ENCODE data around the gene FBXO42.
"Not testable (repeated sequence)": the region's sequence is repeated elsewhere in the genome, so short reads cannot be mapped to it uniquely, and the experiment has no call there.

FBXO42 gene

DNA sequence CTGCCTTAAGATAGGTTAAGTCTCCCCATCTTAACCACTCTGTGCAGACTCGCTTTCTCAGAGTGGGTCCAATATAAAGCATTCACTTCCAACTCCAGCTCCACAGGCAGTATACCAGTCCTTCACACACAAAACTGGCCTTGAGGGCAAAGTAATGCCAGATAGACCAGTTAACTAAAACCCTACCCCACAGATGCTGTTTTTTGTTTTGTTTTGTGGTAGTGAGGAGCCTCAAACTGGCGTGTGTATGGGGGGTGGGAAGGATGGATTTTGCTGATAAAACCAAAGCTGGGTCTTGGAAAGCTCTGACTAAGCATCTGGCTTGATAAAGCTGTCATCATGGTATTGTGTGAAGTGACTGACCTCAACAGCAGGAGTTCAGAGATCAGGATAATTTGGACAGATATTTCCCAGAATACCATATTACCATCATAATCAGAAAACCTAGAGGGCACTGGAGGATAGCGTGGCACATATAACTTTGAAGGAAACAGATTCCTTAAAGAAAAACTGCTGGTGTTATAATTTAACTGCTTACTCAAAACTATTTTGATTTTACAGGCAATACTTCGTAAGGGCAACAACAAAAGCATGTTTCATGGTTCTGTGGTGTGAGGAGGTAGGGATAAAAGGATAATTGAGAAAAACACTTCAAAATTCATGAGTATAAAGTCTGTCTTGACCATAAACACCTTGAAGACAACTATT is 85.7 kb downstream of the FBXO42 start:
- DNase-seq (ENCODE audit: low read depth), result no peak

DNA sequence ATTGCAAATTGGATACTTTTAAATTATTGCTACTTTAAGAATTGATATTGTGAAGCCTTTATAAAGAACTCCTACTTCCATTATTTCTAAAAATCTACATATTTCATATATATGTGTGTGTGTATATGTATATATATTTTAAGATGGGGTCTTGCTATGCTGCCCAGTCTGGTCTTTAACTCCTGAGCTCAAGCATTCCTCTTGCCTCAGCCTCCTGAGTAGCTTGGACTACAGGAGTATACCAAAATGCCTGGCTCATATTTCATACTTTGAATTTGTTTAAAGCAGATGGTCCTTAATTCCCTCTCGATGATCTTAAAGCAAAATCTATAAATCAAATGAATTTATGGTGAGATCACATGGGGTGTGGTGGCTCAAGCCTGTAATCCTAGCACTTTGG is 90.2 kb downstream of the FBXO42 start:
- DNase-seq (ENCODE audit: low read depth), result no peak

- no peak for DNase-seq (ENCODE audit: low read depth)
These were observed 91.5 kb downstream of the FBXO42 start for GRCh38 chr1:16260814-16261213.

DNA sequence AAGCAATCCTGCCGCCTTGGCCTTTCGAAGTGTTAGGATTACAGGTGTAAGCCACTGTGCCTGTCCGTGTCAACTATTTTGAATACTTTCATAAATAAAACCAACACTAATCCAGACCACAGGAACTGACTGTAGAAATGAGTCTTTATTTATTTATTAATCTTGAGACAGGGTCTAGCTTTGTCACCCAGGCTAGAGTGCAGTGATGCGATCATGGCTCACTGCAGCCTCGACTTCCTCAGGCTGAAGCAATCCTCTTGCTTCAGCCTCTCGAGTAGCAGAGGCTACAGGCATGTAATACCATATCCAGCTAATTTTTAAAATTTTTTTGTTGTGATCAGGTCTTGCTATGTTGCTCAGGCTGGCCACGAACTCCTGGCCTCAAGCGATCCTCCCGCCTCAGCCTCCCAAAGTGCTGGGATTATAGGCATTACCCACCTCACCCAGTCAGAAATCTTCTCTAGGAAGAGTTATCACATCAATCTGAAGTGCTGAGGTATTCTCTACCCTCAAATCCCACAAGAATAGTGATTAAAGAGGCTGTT is 93.6 kb downstream of the FBXO42 start:
- DNase-seq (ENCODE audit: low read depth), result no peak

- no peak for DNase-seq (ENCODE audit: low read depth)
These were observed 94.3 kb downstream of the FBXO42 start for GRCh38 chr1:16257968-16258367.

- not testable (repeated sequence) for DNase-seq (ENCODE audit: low read depth)
These were observed 94.7 kb downstream of the FBXO42 start for GRCh38 chr1:16257556-16257955.

- no peak for DNase-seq (ENCODE audit: low read depth)
These were observed 95.8 kb downstream of the FBXO42 start for GRCh38 chr1:16256478-16256877.

GRCh38 chr1:16254263-16254928 is 97.9 kb downstream of the FBXO42 start:
- no peak for DNase-seq (ENCODE audit: low read depth)

DNA sequence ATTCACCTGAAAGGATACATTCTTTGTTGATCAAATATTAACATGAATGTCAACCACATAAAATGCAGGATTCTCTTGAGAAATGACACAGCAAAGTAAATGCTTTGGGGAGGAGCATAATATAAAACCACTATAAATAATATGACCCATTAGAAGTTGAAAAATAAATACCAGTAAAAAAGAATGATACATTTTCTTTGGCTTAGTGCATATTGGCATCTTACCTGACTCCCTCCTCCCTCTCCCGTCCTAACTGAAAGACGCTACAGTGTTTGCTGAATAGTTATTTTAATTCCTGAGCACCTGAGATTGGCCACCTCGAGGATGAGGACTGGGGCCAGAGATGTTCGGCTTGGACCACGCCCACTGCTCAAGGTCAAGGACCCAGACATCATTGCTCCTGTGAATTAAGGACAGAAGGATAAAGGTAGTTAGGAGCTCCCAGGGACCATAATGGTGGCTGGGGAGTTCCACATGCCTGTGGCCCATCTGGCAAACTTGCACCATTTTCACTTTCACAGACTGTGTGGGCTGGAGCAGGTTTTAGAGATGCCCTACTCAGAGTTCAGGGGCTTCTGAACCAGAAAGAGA is 98.9 kb downstream of the FBXO42 start:
- DNase-seq (ENCODE audit: low read depth), result no peak

- no peak for DNase-seq (ENCODE audit: low read depth)
These were observed 99.4 kb downstream of the FBXO42 start for GRCh38 chr1:16252912-16253311.

DNA sequence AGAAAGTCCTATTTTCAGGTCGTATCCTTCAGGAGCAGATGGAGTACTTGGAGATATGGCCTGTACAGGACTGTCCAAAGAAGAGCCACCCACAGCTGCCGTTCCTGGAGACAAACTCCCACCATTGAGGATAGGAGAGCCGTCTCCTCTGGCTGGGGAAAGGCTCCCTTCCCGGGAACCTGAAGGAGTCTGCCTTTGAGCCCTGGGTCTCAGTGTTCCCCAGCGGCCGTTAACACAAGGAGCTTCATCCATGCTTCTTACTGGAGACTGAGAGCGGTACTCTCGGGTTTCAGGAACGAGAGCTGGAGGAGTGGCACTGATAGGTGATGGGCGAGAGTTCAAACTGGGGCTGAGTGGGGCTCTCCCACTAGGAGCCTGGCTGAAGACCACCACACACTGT is 100.9 kb downstream of the FBXO42 start:
- DNase-seq (ENCODE audit: low read depth), result no peak

DNA sequence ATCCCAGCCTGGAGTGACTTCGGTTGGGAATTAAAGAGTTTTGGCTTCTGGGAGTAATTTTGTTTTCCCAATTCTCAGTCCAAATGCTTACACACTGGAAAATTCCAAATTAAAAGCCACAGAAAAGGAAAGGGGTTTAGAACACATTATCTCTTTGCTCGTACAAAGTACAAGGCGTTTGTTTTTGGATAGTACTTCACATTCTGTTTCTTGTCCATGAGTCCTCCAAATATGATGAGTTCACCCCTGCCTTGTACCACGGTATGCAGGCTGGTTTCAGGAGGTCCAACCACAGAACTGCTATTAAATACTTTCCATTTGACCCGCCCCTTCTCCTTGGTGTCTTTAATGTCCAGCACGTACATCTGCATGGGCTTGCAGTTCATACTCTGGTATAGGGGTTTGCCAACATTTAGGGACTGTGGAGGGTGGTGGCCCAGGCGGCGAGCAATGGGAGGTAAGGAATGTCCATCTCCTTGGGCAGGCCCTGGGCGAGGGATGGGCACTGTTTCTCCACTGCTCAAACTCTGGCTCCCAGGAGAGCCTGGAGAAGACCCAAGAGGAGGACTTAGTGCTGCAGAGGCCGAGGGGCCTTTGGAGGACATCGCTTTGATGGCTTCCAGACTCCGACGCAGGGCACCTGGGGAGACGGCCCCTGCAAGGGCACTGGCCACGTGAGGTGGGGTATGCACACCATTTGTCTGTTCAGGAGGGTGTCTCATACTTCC is 101.6 kb downstream of the FBXO42 start:
- DNase-seq (ENCODE audit: low read depth), result peak; percentile 32

DNA sequence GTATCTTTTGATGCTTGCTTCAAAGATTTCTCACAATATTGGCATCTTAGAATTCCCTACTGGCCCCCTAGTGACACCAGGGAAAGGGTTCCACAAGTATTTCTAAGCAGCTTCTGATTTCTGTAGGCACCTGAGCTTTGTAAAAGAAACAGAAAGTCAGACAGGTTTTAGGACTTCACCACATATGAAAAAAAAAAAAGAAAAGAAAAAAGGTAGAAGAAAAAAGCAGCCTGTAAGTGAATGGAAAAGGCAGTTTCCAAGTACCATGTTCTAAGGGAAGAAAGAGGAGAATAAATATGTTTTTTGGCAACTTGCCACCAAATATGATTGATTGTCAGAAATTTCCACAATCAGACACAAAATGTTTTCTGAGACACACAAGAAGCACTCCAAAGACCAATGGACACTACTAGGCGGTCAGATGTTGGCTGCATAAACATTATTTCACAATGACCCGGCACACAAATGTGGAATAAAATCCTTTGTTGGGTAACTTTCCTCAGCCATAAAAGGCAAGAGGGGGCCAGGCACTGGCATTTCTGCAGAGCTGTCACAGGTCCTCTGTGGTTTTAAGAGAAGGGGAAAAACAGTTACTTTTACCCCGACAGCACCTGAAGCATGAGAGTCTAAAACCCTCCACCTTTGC is 102.6 kb downstream of the FBXO42 start:
- peak; percentile 92 for DNase-seq (ENCODE audit: low read depth)

- peak; percentile 46 for DNase-seq (ENCODE audit: low read depth)
These were observed 103.4 kb downstream of the FBXO42 start for GRCh38 chr1:16248603-16249516.

- DNase-seq (ENCODE audit: low read depth), result no peak
These were observed 104.3 kb downstream of the FBXO42 start for GRCh38 chr1:16248007-16248436.

GRCh38 chr1:16247441-16247840 is 104.8 kb downstream of the FBXO42 start:
- no peak for DNase-seq (ENCODE audit: low read depth)

GRCh38 chr1:16246961-16247360 is 105.3 kb downstream of the FBXO42 start:
- DNase-seq (ENCODE audit: low read depth), result no peak

- not testable (repeated sequence) for DNase-seq (ENCODE audit: low read depth)
These were observed 106.0 kb downstream of the FBXO42 start for GRCh38 chr1:16246239-16246638.

DNA sequence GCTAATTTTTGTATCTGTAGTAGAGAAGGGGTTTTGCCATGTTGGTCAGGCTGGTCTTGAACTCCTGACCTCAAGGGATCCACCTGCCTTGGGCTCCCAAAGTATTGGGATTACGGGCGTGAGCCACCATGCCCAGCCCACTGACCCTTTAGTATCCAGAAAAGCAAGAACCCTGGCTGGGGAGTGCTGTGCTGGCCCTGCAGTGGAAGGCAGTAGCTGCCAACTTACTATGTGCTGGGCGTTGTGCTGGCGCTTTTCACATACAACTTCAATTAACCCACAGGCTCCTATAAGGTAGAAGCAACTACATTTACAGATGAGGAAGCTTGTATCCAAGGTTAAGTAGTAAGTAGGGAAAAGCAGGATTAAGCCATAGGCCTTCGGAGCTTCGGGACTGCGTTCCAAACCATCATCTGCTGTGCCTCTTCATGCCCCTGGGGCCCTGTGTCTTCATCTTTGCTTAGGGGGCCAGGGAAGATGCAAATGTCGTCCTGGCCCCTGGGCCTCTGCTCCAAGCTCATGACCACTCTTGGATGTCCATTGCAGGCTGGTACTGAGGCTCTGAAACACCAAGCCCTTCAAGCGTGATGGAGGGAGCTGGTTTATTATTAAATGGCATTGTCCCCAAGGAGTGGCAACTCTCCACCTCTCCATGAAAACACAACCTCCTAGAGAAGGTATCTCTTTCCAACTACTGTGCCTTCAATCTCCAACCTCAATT is 106.6 kb downstream of the FBXO42 start:
- DNase-seq (ENCODE audit: low read depth), result no peak

DNA sequence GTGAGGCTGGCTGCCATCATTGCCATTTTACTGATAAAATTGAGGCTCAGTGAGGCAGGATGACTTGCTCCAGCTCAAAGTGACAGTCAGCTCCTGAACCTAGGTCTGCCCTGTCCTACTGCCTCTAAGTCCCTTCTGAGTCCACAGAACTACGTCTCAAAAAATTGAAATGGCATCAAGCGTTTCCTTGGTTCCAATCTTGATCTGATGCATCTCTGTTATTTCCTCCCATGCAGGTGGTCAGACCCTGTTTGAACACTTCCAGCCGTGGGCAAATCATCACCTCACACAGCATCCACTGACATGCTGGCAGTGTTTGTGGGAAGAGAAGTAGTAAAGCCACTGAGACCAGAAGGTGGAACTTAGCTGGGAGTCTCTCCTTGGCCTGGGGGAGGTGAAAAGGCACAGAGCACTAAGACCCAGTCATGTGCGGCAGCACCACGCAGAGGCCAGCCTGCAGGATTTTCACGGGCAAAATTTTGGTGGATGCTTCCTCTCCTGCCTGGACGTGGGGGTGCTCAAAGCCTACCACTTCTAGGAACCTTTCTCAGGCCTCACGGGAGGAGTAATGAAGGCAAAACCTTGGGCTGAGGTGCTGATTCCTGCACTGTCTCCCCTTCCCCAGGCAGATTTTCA is 107.5 kb downstream of the FBXO42 start:
- DNase-seq (ENCODE audit: low read depth), result no peak
